C4-2B (cell line): ENCODE measurements around the gene SNAPC2.
"Not testable (repeated sequence)": the region's sequence is repeated elsewhere in the genome, so short reads cannot be mapped to it uniquely, and the experiment has no call there.

Experiments used
- H3K27ac ChIP-seq: fragments of 450-650 bp; 2 replicates; pipeline ENCODE4 v1.5.1; 2017
- ZFX ChIP-seq: fragments of 450-650 bp; IDR thresholded peaks from 2 replicates; pipeline ENCODE4 v1.6.1; 2017
- TF ChIP-seq, protein P1 (sequence below): fragments of 450-650 bp; conservative IDR thresholded peaks from 2 replicates; pipeline ENCODE4 v1.5.1; 2017; ENCODE audit warnings: mild to moderate bottlenecking

Gene SNAPC2

GRCh38 chr19:7925171-7925851 lies 5.2 kb downstream of the SNAPC2 start:
- H3K27ac ChIP-seq, result peak overlapping the region; percentile 66
- TF ChIP-seq, protein P1, sequence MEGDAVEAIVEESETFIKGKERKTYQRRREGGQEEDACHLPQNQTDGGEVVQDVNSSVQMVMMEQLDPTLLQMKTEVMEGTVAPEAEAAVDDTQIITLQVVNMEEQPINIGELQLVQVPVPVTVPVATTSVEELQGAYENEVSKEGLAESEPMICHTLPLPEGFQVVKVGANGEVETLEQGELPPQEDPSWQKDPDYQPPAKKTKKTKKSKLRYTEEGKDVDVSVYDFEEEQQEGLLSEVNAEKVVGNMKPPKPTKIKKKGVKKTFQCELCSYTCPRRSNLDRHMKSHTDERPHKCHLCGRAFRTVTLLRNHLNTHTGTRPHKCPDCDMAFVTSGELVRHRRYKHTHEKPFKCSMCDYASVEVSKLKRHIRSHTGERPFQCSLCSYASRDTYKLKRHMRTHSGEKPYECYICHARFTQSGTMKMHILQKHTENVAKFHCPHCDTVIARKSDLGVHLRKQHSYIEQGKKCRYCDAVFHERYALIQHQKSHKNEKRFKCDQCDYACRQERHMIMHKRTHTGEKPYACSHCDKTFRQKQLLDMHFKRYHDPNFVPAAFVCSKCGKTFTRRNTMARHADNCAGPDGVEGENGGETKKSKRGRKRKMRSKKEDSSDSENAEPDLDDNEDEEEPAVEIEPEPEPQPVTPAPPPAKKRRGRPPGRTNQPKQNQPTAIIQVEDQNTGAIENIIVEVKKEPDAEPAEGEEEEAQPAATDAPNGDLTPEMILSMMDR, result peak; percentile 97
- peak; percentile 32; the same call in 1 of the 2 replicates for TF ChIP-seq ZFX

DNA sequence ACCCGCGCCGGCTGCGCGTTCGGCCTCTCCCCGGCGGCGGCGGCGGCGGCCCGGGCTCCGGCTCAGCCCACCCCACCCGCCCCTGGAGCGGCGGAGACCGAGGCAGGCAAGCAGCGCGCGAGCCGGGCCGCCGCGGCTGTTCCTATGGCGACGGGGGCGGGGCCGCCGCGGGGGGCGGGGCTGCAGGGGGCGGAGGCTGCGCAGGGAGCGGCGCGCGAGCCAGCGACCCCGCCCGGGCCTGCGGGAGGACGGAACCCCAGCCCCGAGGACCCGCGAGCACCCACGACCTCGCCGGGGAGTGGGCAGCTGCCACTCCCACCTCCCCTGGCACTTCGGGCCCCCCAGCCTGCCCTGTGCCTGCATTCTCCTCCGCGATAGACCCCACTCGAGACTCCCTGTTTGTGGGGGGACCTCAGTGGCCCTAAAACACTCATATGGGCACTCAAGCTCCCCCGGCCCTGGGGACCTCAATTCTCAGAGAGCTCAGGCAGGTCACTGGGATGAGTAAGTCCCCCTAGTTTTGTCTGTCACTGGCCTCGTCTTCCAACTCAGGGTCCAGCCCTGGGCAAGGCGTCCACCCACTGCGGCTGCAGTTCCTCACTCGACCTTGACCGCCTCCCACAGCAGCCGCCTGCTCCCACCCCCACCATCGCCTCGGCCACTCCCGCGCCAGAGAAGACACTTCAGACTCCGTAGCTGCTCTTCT lies 6.0 kb downstream of the SNAPC2 start, which contains the start of gene CTXN1:
Gene CTXN1 (minus strand): TSS at position 115 of the 706 bp plus-strand sequence. CDS start 597 bp downstream, outside the sequence.
- peak within 1 kb of the TSS; percentile 66 for H3K27ac ChIP-seq
- TF ChIP-seq, protein P1, result no peak
- TF ChIP-seq ZFX, result no peak

- no peak overlapping the region for H3K27ac ChIP-seq
- TF ChIP-seq, protein P1, result no peak
- TF ChIP-seq ZFX, result no peak
These were observed 6.8 kb downstream of the SNAPC2 start for GRCh38 chr19:7926727-7927604.

DNA sequence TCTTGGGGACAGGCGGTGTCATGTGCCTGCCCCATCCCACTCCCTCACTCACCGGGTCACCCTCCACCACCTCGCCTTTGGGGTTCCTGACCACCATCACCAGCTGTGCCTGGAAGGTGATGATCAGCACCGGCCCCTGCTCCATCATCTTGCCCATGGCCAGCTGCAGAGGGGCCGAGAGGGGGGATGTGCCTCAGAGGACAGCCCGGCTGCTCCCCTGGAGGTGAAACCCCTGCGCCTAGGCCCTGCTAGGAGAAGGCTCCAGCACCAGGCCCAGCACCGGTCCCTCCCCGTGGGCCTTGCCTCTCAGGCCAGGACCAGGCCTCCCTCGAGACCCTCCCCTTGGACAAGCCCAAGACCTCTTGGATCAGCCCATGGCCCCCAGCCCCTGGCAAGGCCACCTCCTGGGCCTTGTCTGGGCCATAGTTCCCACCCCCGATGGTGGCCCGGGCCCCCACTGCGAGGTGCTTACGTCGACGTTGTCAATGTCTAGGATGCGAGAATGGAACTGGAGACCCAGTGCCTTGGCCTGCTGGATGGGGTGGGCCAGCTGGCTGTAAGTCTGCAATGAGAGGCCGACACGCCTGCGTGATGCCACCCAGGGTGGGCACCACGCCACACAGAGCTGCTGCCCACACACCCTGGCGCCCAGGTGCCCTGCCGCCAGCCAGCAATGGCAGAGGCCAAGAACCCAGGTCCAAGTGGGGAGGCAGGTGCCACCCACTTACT lies 7.6 kb downstream of the SNAPC2 start:
- no peak for TF ChIP-seq ZFX
- TF ChIP-seq, protein P1, result no peak
- no peak overlapping the region for H3K27ac ChIP-seq

DNA sequence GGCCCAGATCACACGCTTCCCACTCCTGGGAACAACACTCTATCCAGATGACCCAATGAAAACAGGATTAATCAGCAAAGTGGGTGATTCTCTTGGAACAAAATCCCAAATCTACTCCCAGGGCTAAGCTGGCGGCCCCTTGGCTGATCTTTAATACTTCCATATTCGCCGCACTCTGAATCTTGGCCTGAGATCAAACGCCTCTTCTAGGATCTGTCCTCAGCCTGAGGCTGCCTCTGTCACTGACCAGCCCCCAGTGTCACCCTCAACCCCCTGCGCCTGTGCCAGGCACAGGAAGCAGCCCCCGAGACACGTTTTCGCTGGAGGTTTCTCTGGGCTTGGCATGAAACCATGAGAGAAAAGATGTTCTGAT lies 8.2 kb downstream of the SNAPC2 start:
- H3K27ac ChIP-seq, result no peak overlapping the region
- TF ChIP-seq ZFX, result no peak
- TF ChIP-seq, protein P1, result no peak

- no peak overlapping the region for H3K27ac ChIP-seq
- TF ChIP-seq, protein P1, result peak; percentile 57
- TF ChIP-seq ZFX, result no peak
These were observed 8.9 kb downstream of the SNAPC2 start for GRCh38 chr19:7928741-7929701.

GRCh38 chr19:7930030-7930429 lies 9.9 kb downstream of the SNAPC2 start:
- not testable (repeated sequence) for H3K27ac ChIP-seq
